B cell (primary cell): ENCODE results near the gene DIAPH1.

Source experiments
- EZH2 ChIP-seq: IDR thresholded peaks from 2 replicates; pipeline ENCODE4 v1.6.1; 2012; ENCODE audit warnings: borderline replicate concordance, low read depth, mild to moderate bottlenecking, moderate library complexity, low read length; ENCODE audit not compliant: insufficient read depth, poor library complexity, severe bottlenecking
- TF ChIP-seq, protein P1 (sequence below): fragments of 200-600 bp; IDR thresholded peaks from one replicate; pipeline ENCODE4 v1.8.0; 2022; ENCODE audit warnings: antibody characterized with exemption, mild to moderate bottlenecking

DNA sequence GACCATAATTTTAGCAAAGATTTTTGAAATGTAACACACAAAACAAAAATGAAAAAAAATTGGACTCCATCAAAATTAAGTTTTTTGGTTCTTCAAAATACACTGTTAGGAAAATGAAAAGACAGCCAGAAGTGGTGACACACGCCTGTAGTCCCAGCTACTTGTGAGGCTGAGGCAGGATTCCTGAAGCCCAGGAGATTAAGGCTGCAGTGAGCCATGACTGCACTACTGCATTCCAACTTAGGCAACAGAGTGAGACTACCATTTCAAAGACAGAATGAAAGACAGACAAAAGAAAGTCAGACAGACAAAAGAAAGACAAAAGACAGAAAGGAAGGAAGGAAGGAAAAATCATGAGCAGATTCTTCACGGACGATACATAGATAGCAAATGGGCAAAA lies 7.5 kb downstream of the DIAPH1 start:
- TF ChIP-seq, protein P1, sequence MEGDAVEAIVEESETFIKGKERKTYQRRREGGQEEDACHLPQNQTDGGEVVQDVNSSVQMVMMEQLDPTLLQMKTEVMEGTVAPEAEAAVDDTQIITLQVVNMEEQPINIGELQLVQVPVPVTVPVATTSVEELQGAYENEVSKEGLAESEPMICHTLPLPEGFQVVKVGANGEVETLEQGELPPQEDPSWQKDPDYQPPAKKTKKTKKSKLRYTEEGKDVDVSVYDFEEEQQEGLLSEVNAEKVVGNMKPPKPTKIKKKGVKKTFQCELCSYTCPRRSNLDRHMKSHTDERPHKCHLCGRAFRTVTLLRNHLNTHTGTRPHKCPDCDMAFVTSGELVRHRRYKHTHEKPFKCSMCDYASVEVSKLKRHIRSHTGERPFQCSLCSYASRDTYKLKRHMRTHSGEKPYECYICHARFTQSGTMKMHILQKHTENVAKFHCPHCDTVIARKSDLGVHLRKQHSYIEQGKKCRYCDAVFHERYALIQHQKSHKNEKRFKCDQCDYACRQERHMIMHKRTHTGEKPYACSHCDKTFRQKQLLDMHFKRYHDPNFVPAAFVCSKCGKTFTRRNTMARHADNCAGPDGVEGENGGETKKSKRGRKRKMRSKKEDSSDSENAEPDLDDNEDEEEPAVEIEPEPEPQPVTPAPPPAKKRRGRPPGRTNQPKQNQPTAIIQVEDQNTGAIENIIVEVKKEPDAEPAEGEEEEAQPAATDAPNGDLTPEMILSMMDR, result no peak
- TF ChIP-seq EZH2, result no peak
